Heart left ventricle (tissue), 13 donors: ENCODE data around the gene SPTBN4.

ENCODE experiments used
- CTCF ChIP-seq, 12 donors: fragments of 200-600 bp; sonication (generic) in 4 of 12; IDR thresholded peaks; one replicate each; pipeline versions ENCODE4 v1.5.0 to v1.8.0; 2018 to 2022; ENCODE audit warnings: antibody characterized with exemption in 12 of 12, mild to moderate bottlenecking in 5 of 12
- POLR2A ChIP-seq, 2 donors: fragments of 450-650 bp; IDR thresholded peaks; one replicate each; pipeline ENCODE4 v1.6.1; 2017; ENCODE audit warnings: antibody characterized with exemption in 2 of 2, mild to moderate bottlenecking in 2 of 2, moderate library complexity in 2 of 2
- donor health status: ischemic (EF 13 %, LVEDD 7.1; RV severe dilation, severe dysfunction).
- donor health status: DM: no; HTN: yes; CAD: no.
- donor health status: DM: no; HTN: no; CAD: no.
- donor health status: ischemic (EF 25% LVEDD 6.9; RV normal size, moderate dysfunction).
- donor health status: ischemic (EF 25% LVEDD 5.7; RV mildly dilated, moderate dysfunction).
- donor health status: ischemic (EF 35%, LVEDD 5.7; RV mildly dilated, moderate dysfunction).
- donor health status: nonischemic (EF 11% LVEDD 7.7; RV severe dilation, severe dysfunction).
- donor health status: DM: yes; HTN: yes; CAD: no.
- donor health status: PGD.
- donor health status: ischemic (EF 29% LVEDD 5.4; RV normal size, mild dysfunction).
- donor health status: nonischemic (EF 23%, LVEDD 6.1; RV moderate dilation, normal function).

DNA sequence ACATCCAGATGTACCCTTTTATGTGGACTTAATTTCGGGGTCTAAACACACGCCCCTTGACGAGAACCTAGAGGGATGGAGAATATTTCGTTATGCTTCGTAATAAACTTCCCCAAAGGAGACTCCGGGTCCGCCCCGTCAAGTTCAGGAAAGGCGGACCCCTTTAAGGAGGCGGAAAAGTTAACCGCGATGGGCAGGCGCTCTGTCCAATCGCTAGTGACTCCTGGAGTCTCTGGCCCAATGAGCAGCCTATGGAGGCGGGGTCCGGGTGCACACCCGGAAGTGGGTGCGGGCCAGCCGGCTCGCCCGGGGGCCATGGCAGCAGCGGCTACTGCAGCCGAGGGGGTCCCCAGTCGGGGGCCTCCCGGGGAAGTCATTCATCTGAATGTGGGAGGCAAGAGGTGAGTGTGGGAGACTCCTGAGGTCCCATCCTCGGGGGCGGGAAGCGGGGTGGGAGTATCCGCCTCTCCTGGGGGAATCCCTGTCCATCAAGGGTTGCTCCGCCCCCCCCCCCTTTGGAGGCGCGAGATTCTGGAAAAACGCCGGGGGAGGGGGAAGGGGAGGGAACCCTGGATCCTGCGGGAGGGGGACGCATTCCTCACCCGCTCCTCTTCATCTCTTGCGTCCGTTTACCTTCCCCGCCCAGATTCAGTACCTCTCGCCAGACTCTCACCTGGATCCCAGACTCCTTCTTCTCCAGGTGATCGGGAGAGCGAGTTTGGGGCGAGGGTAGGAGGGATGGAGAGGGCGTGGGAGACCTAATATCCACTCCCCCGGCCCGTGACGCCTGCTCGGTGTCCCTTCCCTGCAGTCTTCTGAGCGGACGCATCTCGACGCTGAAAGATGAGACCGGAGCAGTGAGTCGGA lies 110.0 kb downstream of the SPTBN4 start, which contains the start of gene SHKBP1:
- no peak for TF ChIP-seq CTCF (IDR thresholded peaks at IDR 0.05)
- TF ChIP-seq POLR2A (IDR thresholded peaks at IDR 0.05), result peak in 1 of 2 donors; percentile 64
